MCF 10A (cell line): Measurements from ENCODE around the gene TMEM131L. TPM values are rescaled to one million over a fixed set of nuclear protein-coding genes. Genes with fewer than 3 reads are reported as not detected.
"Not testable (repeated sequence)": the region's sequence is repeated elsewhere in the genome, so short reads cannot be mapped to it uniquely, and the experiment has no call there.

Source experiments
- BruUV-seq: library from RNA; stranded (reverse); fragments of 400-500 nt; replicated peaks from 2 replicates; lab custom pipeline; 2021; lab: Mats Ljungman, UMichigan
- CTCF ChIA-PET: fragments of 300-600 bp; sonication (Branson Sonifier 250); formaldehyde crosslinking; extraction: SDS; loops from one replicate; lab custom pipeline; 2021; ENCODE audit warnings: antibody characterized with exemption, inconsistent platforms; lab: Yijun Ruan, JAX
- POLR2A ChIA-PET: fragments of 300-600, 350-650 bp; sonication (Branson Sonifier 250); formaldehyde crosslinking; extraction: SDS; loops from one replicate; lab custom pipeline; 2020; ENCODE audit warnings: antibody characterized with exemption, inconsistent platforms; lab: Yijun Ruan, JAX
- DNase-seq: peaks from one replicate; pipeline ENCODE4 v3.0.0-alpha.2; 2018; ENCODE audit not compliant: unreplicated experiment
- H3K27ac Mint-ChIP-seq: one replicate; pipeline ENCODE4 v1.8.0; 2022; ENCODE audit warnings: mild to moderate bottlenecking, low read depth, mixed read lengths; ENCODE audit not compliant: unreplicated experiment
- H3K27me3 Mint-ChIP-seq: one replicate; pipeline ENCODE4 v1.8.0; 2022; ENCODE audit warnings: mixed read lengths; ENCODE audit not compliant: insufficient read depth, unreplicated experiment
- H3K36me3 Mint-ChIP-seq: one replicate; pipeline ENCODE4 v1.8.0; 2022; ENCODE audit warnings: mild to moderate bottlenecking, moderate library complexity, mixed read lengths; ENCODE audit not compliant: insufficient read depth, unreplicated experiment
- H3K4me1 Mint-ChIP-seq: one replicate; pipeline ENCODE4 v1.8.0; 2022; ENCODE audit warnings: mixed read lengths; ENCODE audit not compliant: insufficient read depth, unreplicated experiment
- H3K4me3 Mint-ChIP-seq: one replicate; pipeline ENCODE4 v1.8.0; 2022; ENCODE audit warnings: mild to moderate bottlenecking, moderate library complexity, mixed read lengths; ENCODE audit not compliant: unreplicated experiment
- H3K9me3 Mint-ChIP-seq: one replicate; pipeline ENCODE4 v1.8.0; 2022; ENCODE audit warnings: mixed read lengths; ENCODE audit not compliant: unreplicated experiment
- intact Hi-C: fragments of 100-400 bp; cut with micrococcal nuclease; formaldehyde crosslinking; loops from 2 replicates; pipeline ENCODE4 v1.14.1; 2022
- total RNA-seq: library from RNA; stranded (reverse); gene quantifications from 2 replicates; pipeline ENCODE4 v1.2.3, GENCODE V29; 2022
- TF ChIP-seq, protein P1 (sequence below): fragments of 200-600 bp; IDR thresholded peaks from one replicate; pipeline ENCODE4 v1.8.0; 2022; ENCODE audit warnings: antibody characterized with exemption, mild to moderate bottlenecking; ENCODE audit not compliant: unreplicated experiment

The TMEM131L gene
- total RNA-seq, 1 experiment from 2014 or later: 10.1 TPM

DNA sequence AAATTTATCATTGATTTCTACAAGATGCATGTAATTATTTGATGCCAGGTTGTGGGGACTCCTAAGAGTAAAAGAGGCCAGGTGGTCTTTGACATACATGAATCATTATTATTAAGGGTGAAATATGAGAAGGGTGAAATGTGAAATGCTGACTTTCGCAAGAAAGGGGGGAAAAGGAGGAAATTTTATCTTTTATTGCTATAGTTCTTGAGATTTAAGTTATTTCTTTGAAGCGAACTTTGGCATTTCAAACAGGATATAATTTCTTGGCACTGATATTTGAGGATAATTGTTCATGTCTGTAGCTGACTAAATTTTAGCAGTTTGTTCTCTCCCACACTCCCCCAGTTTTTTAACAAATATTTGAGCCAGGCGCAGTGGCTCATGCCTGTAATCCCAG lies 80.1 kb downstream of the TMEM131L start:
- Mint-ChIP-seq H3K27me3 (no peaks in the 10 kb centered on the region), H3K9me3 (no peaks in the 10 kb centered on the region), H3K4me3 (no peak overlapping the region), H3K36me3 (peaks cover 7% of the 10 kb centered on the region), H3K4me1 (peaks cover 5% of the 10 kb centered on the region), H3K27ac (no peak overlapping the region)
- BruUV-seq: no TSS peak
- ChIA-PET POLR2A (interaction anchor here (0.5 to 1.5 kb wide), 3 partner anchors 18 to 152 kb away, joined by 3 to 4 read pairs (median 3); no protein-coding TSS in a partner anchor), CTCF (interaction anchor here (1.3 kb wide), 1 partner anchor 204 kb away, joined by 4 read pairs; no protein-coding TSS in a partner anchor)
- no peak for DNase-seq
- TF ChIP-seq, protein P1, sequence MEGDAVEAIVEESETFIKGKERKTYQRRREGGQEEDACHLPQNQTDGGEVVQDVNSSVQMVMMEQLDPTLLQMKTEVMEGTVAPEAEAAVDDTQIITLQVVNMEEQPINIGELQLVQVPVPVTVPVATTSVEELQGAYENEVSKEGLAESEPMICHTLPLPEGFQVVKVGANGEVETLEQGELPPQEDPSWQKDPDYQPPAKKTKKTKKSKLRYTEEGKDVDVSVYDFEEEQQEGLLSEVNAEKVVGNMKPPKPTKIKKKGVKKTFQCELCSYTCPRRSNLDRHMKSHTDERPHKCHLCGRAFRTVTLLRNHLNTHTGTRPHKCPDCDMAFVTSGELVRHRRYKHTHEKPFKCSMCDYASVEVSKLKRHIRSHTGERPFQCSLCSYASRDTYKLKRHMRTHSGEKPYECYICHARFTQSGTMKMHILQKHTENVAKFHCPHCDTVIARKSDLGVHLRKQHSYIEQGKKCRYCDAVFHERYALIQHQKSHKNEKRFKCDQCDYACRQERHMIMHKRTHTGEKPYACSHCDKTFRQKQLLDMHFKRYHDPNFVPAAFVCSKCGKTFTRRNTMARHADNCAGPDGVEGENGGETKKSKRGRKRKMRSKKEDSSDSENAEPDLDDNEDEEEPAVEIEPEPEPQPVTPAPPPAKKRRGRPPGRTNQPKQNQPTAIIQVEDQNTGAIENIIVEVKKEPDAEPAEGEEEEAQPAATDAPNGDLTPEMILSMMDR: no peak
- intact Hi-C loops: no loop called here

DNA sequence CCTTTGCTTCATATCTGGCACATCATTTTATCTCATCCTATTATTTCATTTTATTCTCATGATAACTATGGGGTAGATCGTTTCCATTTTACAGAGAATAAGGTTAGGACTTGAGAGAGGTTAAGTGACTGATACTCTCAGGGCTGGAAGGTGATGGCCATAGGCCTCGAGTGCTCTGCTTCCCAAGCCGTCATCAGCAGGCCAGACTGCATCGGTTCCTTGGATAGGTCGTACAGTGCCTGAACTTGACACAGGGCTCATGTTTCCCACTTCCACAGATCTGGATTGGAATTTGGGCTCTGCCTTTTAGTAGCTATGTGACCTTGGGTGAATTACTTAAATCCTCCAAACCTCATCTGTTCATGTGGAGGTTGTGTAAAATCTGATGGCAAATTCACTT lies 81.4 kb downstream of the TMEM131L start:
- Mint-ChIP-seq H3K4me1 (peaks cover 5% of the 10 kb centered on the region), H3K9me3 (no peaks in the 10 kb centered on the region), H3K27ac (no peak overlapping the region), H3K4me3 (no peak overlapping the region), H3K27me3 (no peaks in the 10 kb centered on the region), H3K36me3 (peaks cover 7% of the 10 kb centered on the region)
- no TSS peak for BruUV-seq
- no peak for DNase-seq
- TF ChIP-seq, protein P1: no peak
- ChIA-PET POLR2A (interaction anchor here (0.5 to 0.7 kb wide), 4 partner anchors 34 to 1726 kb away, joined by 3 read pairs; no protein-coding TSS in a partner anchor), CTCF (interaction anchor here (0.6 to 1.0 kb wide), 4 partner anchors 26 to 198 kb away, joined by 3 to 5 read pairs (median 3); no protein-coding TSS in a partner anchor)
- intact Hi-C loops: no loop called here

DNA sequence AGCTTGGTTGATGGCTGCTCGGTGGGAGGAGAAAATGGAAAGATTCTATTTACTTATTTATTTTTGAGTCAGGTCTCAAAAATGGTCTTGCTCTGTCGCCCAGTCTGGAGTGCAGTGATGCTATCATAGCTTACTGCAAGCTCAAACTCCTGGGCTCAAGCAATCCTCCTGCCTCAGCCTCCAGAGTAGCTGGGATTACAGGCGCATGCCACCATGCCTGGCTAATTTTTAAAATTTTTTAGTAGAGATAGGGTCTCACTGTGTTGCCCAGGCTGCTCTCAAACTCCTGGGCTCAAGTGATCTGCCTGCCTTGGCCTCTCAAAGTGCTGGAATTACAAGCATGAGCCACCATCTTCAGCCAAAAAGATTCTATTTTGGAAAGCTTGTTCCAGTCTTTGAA lies 82.7 kb downstream of the TMEM131L start:
- H3K27me3 Mint-ChIP-seq, H3K9me3 Mint-ChIP-seq, DNase-seq, BruUV-seq, H3K4me1 Mint-ChIP-seq, intact Hi-C loops, POLR2A ChIA-PET, H3K4me3 Mint-ChIP-seq, H3K27ac Mint-ChIP-seq, H3K36me3 Mint-ChIP-seq: not testable (repeated sequence)
- CTCF ChIA-PET: interaction anchor here (0.9 kb wide), 1 partner anchor 18 kb away, joined by 3 read pairs; no protein-coding TSS in a partner anchor

DNA sequence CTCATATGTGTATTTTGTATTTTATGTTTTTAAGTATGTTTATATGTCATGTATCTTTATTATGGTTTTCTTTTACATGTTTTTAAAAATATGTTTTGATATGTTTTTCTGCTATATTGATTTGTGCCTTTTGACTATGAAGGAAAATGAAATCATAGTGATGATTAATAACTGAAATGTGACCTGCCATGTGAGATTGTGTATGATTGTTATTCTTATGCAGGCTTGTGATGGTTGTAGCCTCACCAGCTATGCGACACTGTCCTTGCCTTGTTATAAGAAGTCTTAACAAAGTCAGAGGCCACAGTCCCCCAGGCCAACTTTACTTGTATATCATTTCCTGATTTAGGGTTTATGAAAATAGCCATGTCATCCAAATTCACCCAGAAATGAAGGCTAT lies 83.2 kb downstream of the TMEM131L start:
- CTCF ChIA-PET: interaction anchor here (0.9 kb wide), 1 partner anchor 18 kb away, joined by 3 read pairs; no protein-coding TSS in a partner anchor
- no peak for DNase-seq
- H3K4me3 Mint-ChIP-seq: no peak overlapping the region
- H3K36me3 Mint-ChIP-seq: peaks cover 7% of the 10 kb centered on the region
- H3K27ac Mint-ChIP-seq: no peak overlapping the region
- H3K4me1 Mint-ChIP-seq: peaks cover 5% of the 10 kb centered on the region
- TF ChIP-seq, protein P1: no peak
- POLR2A ChIA-PET: no interaction called here
- BruUV-seq: no TSS peak
- H3K27me3 Mint-ChIP-seq: no peaks in the 10 kb centered on the region
- intact Hi-C loops: no loop called here
- no peaks in the 10 kb centered on the region for H3K9me3 Mint-ChIP-seq
